ENCODE measurements around the gene ANAPC7.
"Not testable (repeated sequence)": the region's sequence is repeated elsewhere in the genome, so short reads cannot be mapped to it uniquely, and the experiment has no call there.

The ANAPC7 gene

DNA sequence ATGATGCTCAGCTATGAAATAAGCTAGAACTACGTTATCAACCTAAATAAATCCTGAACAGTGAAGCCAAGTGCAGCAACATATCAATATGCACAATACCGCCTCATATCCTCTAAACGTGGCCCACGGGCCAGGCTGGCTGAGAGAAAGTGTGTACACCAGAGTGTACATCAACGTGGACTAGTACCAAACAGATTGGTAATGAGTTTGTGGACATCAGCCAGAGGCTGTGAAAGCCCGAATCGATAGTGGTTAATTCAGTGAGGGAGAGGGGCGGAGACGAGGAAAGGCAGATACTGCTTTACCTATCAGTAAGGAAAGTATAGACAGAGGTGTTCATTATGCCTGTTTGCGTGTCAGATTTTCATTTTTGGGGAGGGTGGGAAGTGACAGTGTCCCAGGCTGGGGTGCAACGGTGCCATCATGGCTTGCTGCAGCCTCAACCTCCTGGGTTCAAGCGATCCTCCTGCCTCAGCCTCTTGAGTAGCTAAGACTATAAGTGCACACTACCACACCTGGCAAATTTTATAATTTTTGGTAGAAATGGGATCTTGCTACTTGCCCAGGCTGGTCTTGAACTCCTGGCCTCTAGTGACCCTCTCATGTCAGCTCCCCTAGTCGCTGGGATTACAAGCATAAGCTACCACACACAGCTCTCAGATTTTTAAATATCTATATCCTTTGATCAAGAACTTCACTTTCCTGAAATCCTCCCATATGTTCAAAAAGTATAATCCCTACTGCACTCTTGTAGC, 50.1 kb downstream of the ANAPC7 start:
- no peak for DNase-seq
- in situ Hi-C loops (cut with HindIII; ENCODE audit: low pct_ligation_motif_present, low pct_unique_long_range_greater_than_20kb, low sequenced_read_pairs) = no loop called here

GRCh38 chr12:110352401-110352800, 51.1 kb downstream of the ANAPC7 start:
- in situ Hi-C loops (cut with HindIII; ENCODE audit: low pct_ligation_motif_present, low pct_unique_long_range_greater_than_20kb, low sequenced_read_pairs) = no loop called here

GRCh38 chr12:110351119-110351518, 52.4 kb downstream of the ANAPC7 start:
- in situ Hi-C loops (cut with HindIII; ENCODE audit: low pct_ligation_motif_present, low pct_unique_long_range_greater_than_20kb, low sequenced_read_pairs) = no loop called here
- no peak for DNase-seq

More at GRCh38 chr12:110352401-110352800, 51.1 kb downstream of the ANAPC7 start:
- no peak for DNase-seq

DNA sequence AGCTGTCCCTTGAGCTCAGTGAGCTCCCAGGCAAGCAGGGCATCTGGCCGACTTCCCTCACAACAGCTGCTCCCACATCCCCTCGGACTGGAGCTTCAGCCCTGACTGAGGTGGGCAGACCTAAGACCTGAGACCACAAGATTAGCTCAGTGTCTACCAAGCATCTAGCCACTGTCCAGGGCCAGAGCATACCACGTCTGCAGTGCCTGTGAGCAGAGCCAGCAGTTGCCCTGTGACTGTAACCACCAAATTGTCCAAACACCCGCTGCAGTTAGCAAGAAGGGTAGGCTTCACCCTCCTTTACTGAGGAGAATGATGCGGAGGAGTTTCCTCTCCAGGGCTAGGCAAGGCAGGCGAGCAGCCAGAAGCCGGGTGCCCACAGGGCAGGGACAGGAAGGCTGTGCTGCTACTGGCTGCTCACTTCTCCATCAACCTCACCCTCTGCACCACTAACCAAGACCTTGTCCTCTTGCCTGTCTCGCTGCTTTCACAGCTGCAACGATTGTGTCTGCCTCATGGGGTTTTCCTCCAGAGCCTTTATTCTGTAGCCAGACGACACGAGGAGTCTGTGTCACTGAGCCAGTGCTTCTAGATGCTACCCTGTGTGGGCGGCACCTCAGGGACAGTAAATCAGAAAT, 53.9 kb downstream of the ANAPC7 start:
- in situ Hi-C loops (cut with HindIII; ENCODE audit: low pct_ligation_motif_present, low pct_unique_long_range_greater_than_20kb, low sequenced_read_pairs) = no loop called here
- no peak for DNase-seq

DNA sequence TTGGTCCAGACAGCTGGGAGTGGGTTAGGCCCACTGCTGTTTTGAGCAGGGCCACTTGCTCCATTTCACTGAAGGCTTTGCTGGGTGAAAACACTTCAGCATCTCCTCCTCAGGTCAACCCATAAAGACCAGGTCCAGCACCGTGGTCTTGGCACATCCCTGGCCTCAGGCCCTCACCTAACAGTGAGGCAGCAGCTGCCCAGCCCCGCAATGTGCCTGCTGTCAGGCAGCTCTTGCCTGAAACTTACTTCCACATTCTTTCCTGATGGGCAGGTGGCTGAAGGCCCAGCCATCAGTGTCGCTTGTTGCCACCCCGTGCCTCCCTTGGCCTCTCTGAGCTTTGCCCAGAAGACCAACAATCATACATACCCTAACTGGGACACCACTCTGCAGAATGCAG, 54.4 kb downstream of the ANAPC7 start:
- no peak for DNase-seq
- in situ Hi-C loops (cut with HindIII; ENCODE audit: low pct_ligation_motif_present, low pct_unique_long_range_greater_than_20kb, low sequenced_read_pairs) = no loop called here

GRCh38 chr12:110348431-110349059, 55.0 kb downstream of the ANAPC7 start:
- no peak for DNase-seq
- in situ Hi-C loops (cut with HindIII; ENCODE audit: low pct_ligation_motif_present, low pct_unique_long_range_greater_than_20kb, low sequenced_read_pairs) = no loop called here

GRCh38 chr12:110347767-110348166, 55.7 kb downstream of the ANAPC7 start:
- in situ Hi-C loops (cut with HindIII; ENCODE audit: low pct_ligation_motif_present, low pct_unique_long_range_greater_than_20kb, low sequenced_read_pairs) = no loop called here
- no peak for DNase-seq

- in situ Hi-C loops (cut with HindIII; ENCODE audit: low pct_ligation_motif_present, low pct_unique_long_range_greater_than_20kb, low sequenced_read_pairs) = no loop called here
- DNase-seq = no peak
These were observed 57.5 kb downstream of the ANAPC7 start for GRCh38 chr12:110345963-110346362.

DNA sequence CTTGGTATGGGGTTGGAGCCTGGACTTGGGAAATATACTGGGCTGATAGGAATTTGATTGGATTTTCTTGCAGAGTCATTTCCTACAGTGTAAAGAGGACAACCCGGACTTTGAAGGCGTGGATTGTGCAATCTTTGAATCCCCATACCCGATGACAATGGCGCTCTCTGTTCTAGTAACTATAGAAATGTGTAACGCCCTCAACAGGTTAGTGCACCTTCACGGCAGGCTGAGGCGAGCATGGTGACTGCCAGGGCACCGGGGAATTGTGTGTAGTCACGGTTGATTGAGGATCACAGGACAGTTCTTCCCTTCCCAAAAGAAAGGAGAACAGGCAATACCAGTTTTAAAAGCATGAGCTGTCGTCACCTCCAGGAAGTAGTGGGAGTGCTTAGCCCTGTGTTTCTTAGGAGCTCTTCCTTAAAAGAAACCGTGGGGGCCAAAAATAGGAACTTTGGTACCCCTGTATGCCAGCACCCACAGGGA, 58.3 kb downstream of the ANAPC7 start:
- in situ Hi-C loops (cut with HindIII; ENCODE audit: low pct_ligation_motif_present, low pct_unique_long_range_greater_than_20kb, low sequenced_read_pairs) = no loop called here
- DNase-seq = no peak

- in situ Hi-C loops (cut with HindIII; ENCODE audit: low pct_ligation_motif_present, low pct_unique_long_range_greater_than_20kb, low sequenced_read_pairs) = no loop called here
These were observed 58.9 kb downstream of the ANAPC7 start for GRCh38 chr12:110344657-110345056.

GRCh38 chr12:110343736-110344555, 59.6 kb downstream of the ANAPC7 start:
- no peak for DNase-seq
- in situ Hi-C loops (cut with HindIII; ENCODE audit: low pct_ligation_motif_present, low pct_unique_long_range_greater_than_20kb, low sequenced_read_pairs) = no loop called here

More at GRCh38 chr12:110344657-110345056, 58.9 kb downstream of the ANAPC7 start:
- no peak for DNase-seq

DNA sequence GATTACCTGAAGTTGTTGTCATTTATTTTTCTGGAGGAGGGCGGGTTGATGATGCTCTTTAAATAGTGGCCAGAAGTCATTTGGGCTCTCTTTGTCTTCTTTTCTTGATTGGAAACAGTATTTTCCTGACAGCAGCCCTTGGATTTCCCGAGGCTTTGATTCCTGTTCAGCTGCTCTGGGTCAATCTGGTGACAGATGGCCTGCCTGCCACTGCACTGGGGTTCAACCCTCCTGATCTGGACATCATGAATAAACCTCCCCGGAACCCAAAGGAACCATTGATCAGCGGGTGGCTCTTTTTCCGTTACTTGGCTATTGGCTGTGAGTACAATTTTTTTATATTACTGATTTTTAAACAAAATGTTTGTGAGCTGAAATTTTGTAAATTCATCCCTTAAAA, 60.4 kb downstream of the ANAPC7 start:
- in situ Hi-C loops (cut with HindIII; ENCODE audit: low pct_ligation_motif_present, low pct_unique_long_range_greater_than_20kb, low sequenced_read_pairs) = no loop called here
- DNase-seq = no peak

- in situ Hi-C loops (cut with HindIII; ENCODE audit: low pct_ligation_motif_present, low pct_unique_long_range_greater_than_20kb, low sequenced_read_pairs) = no loop called here
- no peak for DNase-seq
These were observed 61.4 kb downstream of the ANAPC7 start for GRCh38 chr12:110342157-110342556.

DNA sequence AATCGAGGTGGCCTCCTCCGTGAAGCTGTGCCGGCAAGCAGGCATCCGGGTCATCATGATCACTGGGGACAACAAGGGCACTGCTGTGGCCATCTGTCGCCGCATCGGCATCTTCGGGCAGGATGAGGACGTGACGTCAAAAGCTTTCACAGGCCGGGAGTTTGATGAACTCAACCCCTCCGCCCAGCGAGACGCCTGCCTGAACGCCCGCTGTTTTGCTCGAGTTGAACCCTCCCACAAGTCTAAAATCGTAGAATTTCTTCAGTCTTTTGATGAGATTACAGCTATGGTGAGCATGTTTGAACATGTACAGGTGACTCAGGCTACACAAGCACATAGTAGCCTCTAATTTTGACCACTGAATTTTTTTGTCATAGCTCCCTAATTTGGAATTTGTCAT, 62.8 kb downstream of the ANAPC7 start:
- in situ Hi-C loops (cut with HindIII; ENCODE audit: low pct_ligation_motif_present, low pct_unique_long_range_greater_than_20kb, low sequenced_read_pairs) = no loop called here

GRCh38 chr12:110340261-110340660, 63.2 kb downstream of the ANAPC7 start:
- in situ Hi-C loops (cut with HindIII; ENCODE audit: low pct_ligation_motif_present, low pct_unique_long_range_greater_than_20kb, low sequenced_read_pairs); DNase-seq: not testable (repeated sequence)

More for the DNA sequence above, 62.8 kb downstream of the ANAPC7 start:
- no peak for DNase-seq

DNA sequence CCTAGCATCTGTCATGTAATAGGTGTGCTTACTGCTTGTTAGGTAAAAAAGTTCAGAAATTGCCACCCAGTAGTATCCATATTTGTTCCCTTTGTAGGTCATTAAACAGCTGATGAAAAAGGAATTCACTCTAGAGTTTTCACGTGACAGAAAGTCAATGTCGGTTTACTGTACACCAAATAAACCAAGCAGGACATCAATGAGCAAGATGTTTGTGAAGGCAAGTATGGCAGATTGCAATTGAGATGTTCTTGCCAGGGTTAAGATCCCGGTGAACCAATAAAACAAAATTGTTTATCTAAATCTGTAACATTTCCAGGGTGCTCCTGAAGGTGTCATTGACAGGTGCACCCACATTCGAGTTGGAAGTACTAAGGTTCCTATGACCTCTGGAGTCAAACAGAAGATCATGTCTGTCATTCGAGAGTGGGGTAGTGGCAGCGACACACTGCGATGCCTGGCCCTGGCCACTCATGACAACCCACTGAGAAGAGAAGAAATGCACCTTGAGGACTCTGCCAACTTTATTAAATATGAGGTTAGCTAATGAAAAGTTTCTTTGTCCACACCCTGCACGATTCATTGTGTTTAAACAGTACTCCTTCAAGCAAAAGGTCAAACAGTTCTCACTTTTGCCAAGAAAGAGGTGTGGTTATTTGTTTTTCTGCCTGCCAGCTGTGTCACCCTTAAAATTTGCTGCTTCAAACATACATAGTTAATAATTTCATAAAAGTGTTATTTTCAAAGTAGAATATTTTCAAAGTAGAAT, 64.1 kb downstream of the ANAPC7 start:
- no peak for DNase-seq
- in situ Hi-C loops (cut with HindIII; ENCODE audit: low pct_ligation_motif_present, low pct_unique_long_range_greater_than_20kb, low sequenced_read_pairs) = no loop called here

DNA sequence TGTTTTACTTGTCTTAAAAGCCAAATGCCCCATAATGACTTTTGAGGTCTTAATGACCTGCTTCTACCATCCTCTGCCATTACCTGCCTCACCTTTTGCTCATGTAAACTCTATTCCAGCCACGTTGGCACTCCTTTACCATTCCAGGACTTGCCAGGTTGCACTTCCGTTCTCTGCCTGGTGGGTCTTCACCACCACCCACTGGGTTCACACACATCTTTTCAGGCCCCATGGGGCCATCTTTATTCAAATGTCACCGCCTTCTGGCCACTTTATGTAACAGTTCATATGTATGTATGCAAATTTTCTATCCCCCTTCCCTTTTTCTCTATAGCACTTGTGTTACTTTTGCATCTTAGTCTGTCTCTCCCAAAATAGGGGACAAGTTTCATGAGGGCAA, 64.8 kb downstream of the ANAPC7 start:
- DNase-seq = peak; percentile 36
- in situ Hi-C loops (cut with HindIII; ENCODE audit: low pct_ligation_motif_present, low pct_unique_long_range_greater_than_20kb, low sequenced_read_pairs) = no loop called here

Data from ACHN (cell line).